Mesenteric fat pad (tissue), 1 donor: ENCODE data around the gene PRKAB1. TPM values are rescaled to one million over a fixed set of nuclear protein-coding genes. Genes with fewer than 3 reads are reported as not detected.

Experiments used
- DNase-seq: peaks from one replicate; pipeline ENCODE4 v3.0.0-alpha.2; 2020; ENCODE audit warnings: low spot score
- microRNA-seq: library from miRNA; unstranded; fragments of <30 nt; microRNA quantifications from one replicate; pipeline ENCODE4 v1.2.0, GENCODE V29; 2020; ENCODE audit warnings: borderline number of aligned reads
- total RNA-seq: library from RNA; stranded (reverse); fragmentation: NEBNext Ultra II Directional; extraction: Animal tissue kit (Norgen Biotek cat#: 25700); gene quantifications from one replicate; pipeline ENCODE4 v1.2.1, GENCODE V29; 2021
- donor health status: DM: yes; HTN: yes; CAD: no.

PRKAB1 gene
- total RNA-seq, 1 donor from 2014 or later, result 20.8 TPM

DNA sequence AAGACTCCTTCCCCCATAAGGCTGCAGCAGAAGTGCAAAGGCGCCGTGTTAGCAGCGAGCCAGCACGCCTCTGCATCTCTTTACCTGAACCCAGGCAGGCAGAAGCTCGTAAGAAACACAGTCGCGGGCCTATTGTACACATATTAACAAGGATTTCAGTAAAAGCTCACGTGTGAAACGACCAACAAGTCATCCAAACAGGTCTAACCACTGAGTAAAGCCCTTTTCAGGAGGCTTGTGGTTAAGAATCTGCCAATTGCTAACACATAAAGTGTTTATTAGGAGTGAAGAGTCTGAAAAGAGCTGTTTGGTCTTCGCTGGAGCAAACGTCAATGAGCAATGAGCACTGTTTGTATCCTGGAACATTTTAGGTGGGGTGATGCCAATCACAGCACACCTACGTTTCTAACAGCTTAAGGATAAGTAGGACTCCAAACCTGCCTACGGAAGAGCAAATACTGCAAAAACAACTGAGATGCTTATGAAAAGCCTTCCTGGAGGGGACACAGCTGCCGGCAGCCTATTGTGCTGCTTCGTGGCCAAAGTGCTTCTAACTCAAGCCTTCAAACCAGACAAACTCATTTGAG lies 43.1 kb downstream of the PRKAB1 start:
- no peak for DNase-seq

- DNase-seq, result no peak
These were observed 43.8 kb downstream of the PRKAB1 start for GRCh38 chr12:119711693-119712092.

DNA sequence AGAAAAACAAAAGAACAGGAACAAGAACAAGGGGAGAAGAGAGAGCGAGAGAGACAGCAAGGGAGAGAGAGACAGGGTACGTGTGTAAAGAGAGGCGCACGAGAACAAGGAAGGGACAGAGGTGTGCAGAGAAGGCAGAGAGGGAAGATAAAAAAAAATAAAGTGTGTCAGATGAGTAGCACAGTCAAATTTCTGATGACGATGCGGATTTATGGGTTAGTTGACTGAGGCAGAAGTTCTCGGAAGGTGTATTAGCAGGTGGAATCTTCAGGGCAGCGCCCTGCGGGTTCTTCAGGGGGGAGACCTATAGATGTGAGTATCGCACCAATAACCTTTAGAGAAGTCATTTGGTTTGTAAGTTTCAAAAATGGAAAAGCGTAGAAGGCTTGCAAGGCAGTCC lies 44.8 kb downstream of the PRKAB1 start:
- DNase-seq, result no peak

GRCh38 chr12:119713551-119714031 lies 45.7 kb downstream of the PRKAB1 start:
- no peak for DNase-seq

DNA sequence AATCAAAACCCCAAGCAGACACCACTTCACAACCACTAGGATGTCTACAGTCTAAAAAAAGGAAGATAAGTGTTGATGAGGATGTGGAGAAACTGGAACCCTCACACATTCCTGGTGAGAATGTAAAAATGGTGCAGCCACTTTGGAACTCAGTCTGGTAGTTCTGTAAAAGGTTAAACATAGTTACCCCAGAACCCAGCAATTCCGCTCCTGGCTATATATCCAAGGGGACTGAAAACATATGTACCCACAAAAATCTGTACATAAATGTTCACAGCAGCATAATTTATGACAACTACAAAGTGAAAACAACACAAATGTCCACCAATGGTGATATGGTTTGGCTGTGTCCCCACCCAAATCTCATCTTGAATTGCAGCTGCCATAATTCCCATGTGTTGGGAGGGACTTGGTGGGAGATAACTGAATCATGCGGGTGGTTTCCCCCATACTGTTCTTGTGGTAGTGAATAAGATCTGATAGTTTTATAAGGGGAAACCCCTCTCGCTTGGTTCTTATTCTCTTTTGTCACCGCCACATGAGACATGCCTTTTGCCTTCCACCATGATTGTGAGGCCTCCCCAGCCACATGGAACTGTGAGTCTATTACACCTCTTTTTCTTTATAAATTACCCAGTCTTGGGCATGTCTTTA lies 46.8 kb downstream of the PRKAB1 start:
- DNase-seq, result no peak

DNA sequence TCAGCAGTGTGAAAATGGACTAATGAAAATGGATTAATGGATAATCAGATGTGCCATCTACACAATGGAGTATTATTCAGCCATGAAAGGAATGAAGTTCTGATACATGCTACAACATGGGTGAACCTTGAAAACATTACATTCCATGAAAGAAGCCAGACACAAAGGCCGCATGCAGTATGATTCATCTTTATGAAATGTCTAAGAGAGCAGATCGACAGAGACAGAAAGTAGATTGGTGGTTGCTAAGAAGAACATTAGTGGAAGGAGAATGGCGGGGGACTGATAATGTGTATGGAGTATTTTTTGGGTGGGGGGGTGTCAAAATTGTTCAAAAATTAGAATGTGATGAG lies 47.3 kb downstream of the PRKAB1 start:
- DNase-seq, result no peak

DNA sequence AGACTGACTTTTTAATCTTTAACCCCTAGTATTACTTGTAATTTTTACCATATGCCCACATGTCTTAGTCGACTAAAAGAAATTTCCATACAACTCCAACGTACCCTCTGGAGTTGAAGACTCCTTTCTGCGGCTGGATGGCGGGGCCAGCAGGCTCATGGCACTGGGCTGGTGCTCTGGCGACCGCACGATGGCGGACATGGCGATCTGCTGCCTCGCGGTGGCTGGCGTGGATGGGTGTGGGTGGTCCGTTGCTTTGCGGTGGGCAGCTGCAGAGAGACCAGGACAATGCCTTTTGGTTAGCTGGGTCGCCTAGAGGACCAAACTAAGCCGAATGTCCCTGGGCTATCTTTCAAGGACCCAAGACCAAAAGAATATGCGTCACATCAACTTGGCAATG lies 50.2 kb downstream of the PRKAB1 start:
- DNase-seq, result no peak

DNA sequence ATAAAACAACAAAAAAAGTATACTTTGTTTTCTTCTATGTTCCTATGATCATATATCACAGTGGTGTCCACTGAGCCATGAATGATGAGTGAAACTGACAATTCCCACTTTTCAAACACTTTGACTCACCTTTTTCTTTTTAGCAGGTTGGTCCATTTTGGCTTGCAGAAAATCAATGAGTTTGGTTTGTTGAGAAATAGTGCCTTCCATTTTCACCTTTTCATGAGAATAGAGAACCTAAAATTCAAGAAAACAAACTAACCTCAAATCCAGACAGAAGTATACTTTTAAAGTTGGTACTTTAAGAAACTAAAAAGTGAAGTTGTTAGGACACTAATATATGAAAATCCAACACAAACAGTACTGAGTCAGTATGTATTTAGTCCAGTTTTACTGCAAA lies 52.4 kb downstream of the PRKAB1 start:
- DNase-seq, result no peak

DNA sequence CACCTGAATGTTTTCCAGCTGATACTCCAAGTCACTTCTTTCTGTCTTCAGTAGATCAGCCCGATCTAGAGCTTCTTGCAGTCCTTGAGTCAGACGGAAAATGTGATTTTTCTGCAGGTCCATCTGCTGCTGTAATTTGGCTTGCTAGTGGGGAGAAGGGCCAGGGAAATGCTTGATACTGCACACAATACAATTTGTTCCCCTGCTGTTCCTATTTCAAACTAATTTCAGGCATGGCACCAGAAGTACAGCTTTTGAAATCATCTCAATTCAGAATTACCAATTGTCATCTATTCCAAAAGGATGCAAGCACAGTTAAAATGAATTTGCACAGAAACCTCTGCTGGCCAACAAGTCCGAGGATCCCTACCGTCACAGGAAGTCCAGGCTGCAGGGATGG lies 53.4 kb downstream of the PRKAB1 start:
- DNase-seq, result no peak

GRCh38 chr12:119725523-119725922 lies 57.6 kb downstream of the PRKAB1 start:
- DNase-seq, result no peak

- DNase-seq, result no peak
These were observed 59.9 kb downstream of the PRKAB1 start for GRCh38 chr12:119727600-119728443.

- no peak for DNase-seq
These were observed 60.5 kb downstream of the PRKAB1 start for GRCh38 chr12:119728444-119728745.

- no peak for DNase-seq
These were observed 61.9 kb downstream of the PRKAB1 start for GRCh38 chr12:119729871-119730270.

- DNase-seq, result no peak
These were observed 62.4 kb downstream of the PRKAB1 start for GRCh38 chr12:119730381-119730780.

Small RNAs within 50 kb of the gene (microRNA-seq; reads per million reads assigned to microRNA genes)
- not detected for gene MIR1178

Other genes starting within 250 kb of the PRKAB1 start
- 1.3 TPM for gene TMEM233, start 74.4 kb upstream of the PRKAB1 start, total RNA-seq
- 2.4 TPM for gene CIT, start 209.2 kb downstream of the PRKAB1 start, total RNA-seq